Activated B cell treated with CpG ODN at 0.5 μM for 24 hours (primary cell): ENCODE measurements around the gene SNRNP25. TPM values are rescaled to one million over a fixed set of nuclear protein-coding genes. Genes with fewer than 3 reads are reported as not detected.

Source experiments
- ATAC-seq: fragments of 200-7000 bp; cut with Tn5 transposase; one replicate; pipeline ENCODE4 v1.10.0; 2021; ENCODE audit warnings: low read depth, mild to moderate bottlenecking, moderate library complexity
- CTCF ChIA-PET: fragments of 350-600 bp; sonication (Branson Sonifier 250); formaldehyde crosslinking; loops from one replicate; lab custom pipeline; 2021; ENCODE audit warnings: antibody characterized with exemption; lab: Charles Lee
- POLR2A ChIA-PET: fragments of 350-600 bp; sonication (Branson Sonifier 250); formaldehyde crosslinking; loops from one replicate; lab custom pipeline; 2021; ENCODE audit warnings: antibody characterized with exemption; lab: Charles Lee
- DNase-seq: peaks from one replicate; pipeline ENCODE4 v3.0.0; 2022
- H3K27ac Mint-ChIP-seq: one replicate; pipeline ENCODE4 v1.8.0; 2020; ENCODE audit warnings: mixed read lengths
- H3K27me3 Mint-ChIP-seq: one replicate; pipeline ENCODE4 v1.8.0; 2021; ENCODE audit warnings: mixed read lengths
- H3K36me3 Mint-ChIP-seq: one replicate; pipeline ENCODE4 v1.8.0; 2021; ENCODE audit warnings: low read depth, mixed read lengths
- H3K4me1 Mint-ChIP-seq: one replicate; pipeline ENCODE4 v1.8.0; 2021; ENCODE audit warnings: mixed read lengths
- H3K4me3 Mint-ChIP-seq: one replicate; pipeline ENCODE4 v1.8.0; 2020; ENCODE audit warnings: mild to moderate bottlenecking, mixed read lengths
- H3K9me3 Mint-ChIP-seq: one replicate; pipeline ENCODE4 v1.8.0; 2020; ENCODE audit warnings: mixed read lengths
- CTCF ChIP-seq: fragments of 200-600 bp; IDR thresholded peaks from one replicate; pipeline ENCODE4 v1.8.0; 2022; ENCODE audit warnings: antibody characterized with exemption, mild to moderate bottlenecking
- intact Hi-C: fragments of 100-400 bp; cut with micrococcal nuclease; formaldehyde crosslinking; loops from one replicate; pipeline ENCODE4 v1.15.1; 2024
- total RNA-seq: library from RNA; stranded (reverse); gene quantifications from 2 replicates; pipeline ENCODE4 v1.2.3, GENCODE V29; 2022

The SNRNP25 gene
- total RNA-seq, 1 donor from 2014 or later: 34.9 TPM

- DNase-seq: no peak
- no peak overlapping the region for H3K27ac Mint-ChIP-seq
Measured at GRCh38 chr16:60929-61878, 7.6 kb downstream of the SNRNP25 start.

GRCh38 chr16:61879-62281 lies 8.3 kb downstream of the SNRNP25 start:
- Mint-ChIP-seq H3K4me1 (peaks cover 4% of the 10 kb centered on the region), H3K27me3 (peaks cover 2% of the 10 kb centered on the region), H3K4me3 (no peak overlapping the region), H3K36me3 (peaks cover 13% of the 10 kb centered on the region), H3K27ac (no peak overlapping the region), H3K9me3 (no peaks in the 10 kb centered on the region)
- TF ChIP-seq CTCF: no peak
- intact Hi-C loops: no loop called here
- POLR2A ChIA-PET: no interaction called here
- CTCF ChIA-PET: interaction anchor here (1.5 to 8.1 kb wide), 2 partner anchors 23 to 33 kb away, joined by 3 to 218 read pairs; no protein-coding TSS in a partner anchor
- DNase-seq (no peak), ATAC-seq (no peak)

More at GRCh38 chr16:60929-61878, 7.6 kb downstream of the SNRNP25 start:
- ChIA-PET CTCF (interaction anchor here (8.1 kb wide), 1 partner anchor 34 kb away, joined by 218 read pairs; no protein-coding TSS in a partner anchor), POLR2A (no interaction called here)
- Mint-ChIP-seq H3K4me3 (no peak overlapping the region), H3K9me3 (no peaks in the 10 kb centered on the region), H3K27me3 (peaks cover 2% of the 10 kb centered on the region), H3K4me1 (peaks cover 4% of the 10 kb centered on the region), H3K36me3 (peaks cover 18% of the 10 kb centered on the region)
- TF ChIP-seq CTCF: no peak
- no peak for ATAC-seq
- intact Hi-C loops: no loop called here

- no peak for ATAC-seq
- intact Hi-C loops: no loop called here
- no peak for TF ChIP-seq CTCF
- no peak for DNase-seq
- Mint-ChIP-seq H3K27me3 (peaks cover 2% of the 10 kb centered on the region), H3K27ac (no peak overlapping the region), H3K4me3 (no peak overlapping the region), H3K4me1 (peaks cover 4% of the 10 kb centered on the region), H3K9me3 (no peaks in the 10 kb centered on the region), H3K36me3 (peaks cover 8% of the 10 kb centered on the region)
- ChIA-PET CTCF (interaction anchor here (1.5 to 8.1 kb wide), 2 partner anchors 23 to 33 kb away, joined by 3 to 218 read pairs; no protein-coding TSS in a partner anchor), POLR2A (interaction anchor here (0.9 kb wide), 1 partner anchor 22 kb away, joined by 3 read pairs; no protein-coding TSS in a partner anchor)
Measured at GRCh38 chr16:62283-62967, 8.8 kb downstream of the SNRNP25 start.

- Mint-ChIP-seq H3K9me3 (no peaks in the 10 kb centered on the region), H3K4me3 (no peak overlapping the region), H3K4me1 (peaks cover 4% of the 10 kb centered on the region), H3K36me3 (peaks cover 5% of the 10 kb centered on the region), H3K27me3 (peaks cover 2% of the 10 kb centered on the region), H3K27ac (no peak overlapping the region)
- intact Hi-C loops: no loop called here
- no peak for TF ChIP-seq CTCF
- ATAC-seq: no peak
- CTCF ChIA-PET: interaction anchor here (0.5 to 8.1 kb wide), 3 partner anchors 24 to 125 kb away, joined by 3 to 218 read pairs (median 3); no protein-coding TSS in a partner anchor
- POLR2A ChIA-PET: interaction anchor here (0.9 kb wide), 1 partner anchor 22 kb away, joined by 3 read pairs; no protein-coding TSS in a partner anchor
- DNase-seq: no peak
Measured at GRCh38 chr16:62968-63391, 9.4 kb downstream of the SNRNP25 start.
